Raji (cell line): ENCODE data around the gene KHDC4.

Experiments
- POLR2A ChIP-seq: IDR thresholded peaks from 2 replicates; pipeline ENCODE4 v1.6.1; 2011; ENCODE audit warnings: low read depth, low read length, control low read depth; ENCODE audit not compliant: insufficient read depth

Gene KHDC4

DNA sequence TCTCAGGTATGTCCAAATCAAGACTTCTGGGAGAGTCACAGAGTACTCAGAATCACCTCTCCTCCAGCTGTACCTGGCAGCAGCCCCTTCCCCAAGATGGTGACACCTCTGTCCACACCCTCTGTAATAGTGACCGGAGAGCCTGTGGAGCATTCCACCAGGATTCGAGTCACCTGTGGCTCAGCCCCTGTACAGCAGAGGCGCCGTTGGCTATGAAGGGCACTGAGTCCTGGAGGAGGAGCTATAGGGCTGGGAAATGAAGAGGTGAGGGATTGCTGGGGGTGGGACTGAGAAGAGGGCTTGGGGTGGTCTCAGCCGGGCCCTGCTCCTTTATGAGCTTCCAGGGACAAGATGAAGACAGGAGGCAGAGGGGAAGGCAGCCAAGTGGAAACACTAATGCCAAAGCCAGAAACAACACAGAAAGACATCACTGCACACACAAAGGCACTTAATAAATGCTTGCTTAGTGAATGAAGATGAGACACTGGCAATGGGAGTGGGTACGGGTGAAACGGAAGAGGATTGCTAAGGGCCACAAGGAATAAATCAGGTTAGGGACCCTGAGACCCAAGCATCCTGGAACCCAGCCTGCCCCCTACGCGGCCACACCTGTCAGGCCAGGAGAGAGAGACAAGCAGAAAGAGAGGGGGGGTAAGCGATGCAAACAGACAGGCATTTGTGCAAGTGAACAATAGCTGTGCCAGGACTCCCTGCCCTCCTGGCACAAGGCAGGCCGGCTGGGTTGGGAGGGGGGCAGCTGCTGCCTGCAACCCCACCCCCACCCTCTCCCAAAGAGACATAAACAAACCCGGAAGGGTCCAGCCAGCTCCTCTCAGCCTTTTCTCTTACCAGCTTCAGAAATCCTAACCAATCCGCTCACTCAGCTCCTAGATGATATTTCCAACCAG, 40.2 kb upstream of the KHDC4 start:
- TF ChIP-seq POLR2A = no peak

- TF ChIP-seq POLR2A = no peak
Observed at GRCh38 chr1:155973723-155974122, 39.5 kb upstream of the KHDC4 start.

GRCh38 chr1:155971910-155972809, 37.9 kb upstream of the KHDC4 start:
- TF ChIP-seq POLR2A = no peak

GRCh38 chr1:155970531-155971167, 36.4 kb upstream of the KHDC4 start:
- TF ChIP-seq POLR2A = no peak

GRCh38 chr1:155969377-155969791, 35.2 kb upstream of the KHDC4 start:
- TF ChIP-seq POLR2A = no peak

DNA sequence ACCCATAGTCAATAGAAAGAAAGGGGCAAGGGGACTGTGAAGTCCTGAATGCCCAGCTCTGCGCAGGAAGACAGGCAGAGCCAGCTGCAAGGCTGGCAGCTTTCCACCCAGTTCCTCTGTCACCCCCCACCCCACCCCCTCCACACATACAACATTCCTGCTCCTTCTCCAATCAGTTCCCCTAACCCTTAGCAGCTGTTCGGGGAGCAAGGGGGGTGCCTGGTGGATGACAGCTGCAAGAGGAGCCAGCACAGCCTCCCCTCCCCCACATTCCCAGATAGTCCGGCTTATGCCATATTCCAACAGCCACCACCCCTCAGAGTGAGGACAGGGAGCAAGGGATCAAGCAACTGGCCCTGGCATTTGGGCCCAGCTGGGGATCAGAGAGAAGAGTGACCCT, 34.5 kb upstream of the KHDC4 start:
- no peak for TF ChIP-seq POLR2A

DNA sequence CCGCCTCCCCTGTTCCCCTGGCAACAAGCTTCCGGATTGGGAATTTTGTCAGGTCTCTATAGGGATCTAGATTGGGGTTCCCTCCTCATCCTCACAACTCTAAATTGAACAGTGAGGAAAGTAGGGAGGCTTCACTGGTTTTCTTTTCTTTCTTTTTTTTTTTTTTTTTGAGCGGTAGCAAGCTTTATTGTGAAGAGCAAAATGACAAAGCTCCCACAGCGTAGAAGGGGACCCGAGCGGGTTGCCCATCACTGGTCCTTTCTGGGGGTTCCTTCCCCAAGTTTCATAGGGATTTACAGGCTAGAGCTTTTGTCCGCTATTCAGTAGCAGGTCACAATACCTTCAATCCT, 33.8 kb upstream of the KHDC4 start:
- no peak for TF ChIP-seq POLR2A

GRCh38 chr1:155967341-155968050, 33.3 kb upstream of the KHDC4 start:
- TF ChIP-seq POLR2A = no peak

DNA sequence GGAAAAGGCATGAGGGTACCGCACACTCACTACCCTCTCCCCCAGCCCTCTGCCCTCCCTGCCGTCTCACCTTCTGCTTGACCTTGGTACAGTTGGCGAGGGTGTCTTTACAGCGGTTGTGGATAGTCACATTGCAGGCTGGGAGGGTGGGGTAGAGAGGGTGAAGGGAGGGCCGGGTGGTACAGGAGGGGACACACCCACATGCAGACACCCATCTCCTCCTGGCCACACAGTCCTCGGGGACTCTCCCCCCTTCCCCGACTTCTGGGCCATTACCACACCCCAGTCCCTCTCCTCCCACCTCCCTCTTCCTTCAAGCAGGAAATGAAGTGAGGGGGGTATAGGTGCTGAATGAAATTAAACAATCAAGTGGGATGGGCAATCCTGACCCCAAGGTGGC, 32.5 kb upstream of the KHDC4 start:
- no peak for TF ChIP-seq POLR2A

DNA sequence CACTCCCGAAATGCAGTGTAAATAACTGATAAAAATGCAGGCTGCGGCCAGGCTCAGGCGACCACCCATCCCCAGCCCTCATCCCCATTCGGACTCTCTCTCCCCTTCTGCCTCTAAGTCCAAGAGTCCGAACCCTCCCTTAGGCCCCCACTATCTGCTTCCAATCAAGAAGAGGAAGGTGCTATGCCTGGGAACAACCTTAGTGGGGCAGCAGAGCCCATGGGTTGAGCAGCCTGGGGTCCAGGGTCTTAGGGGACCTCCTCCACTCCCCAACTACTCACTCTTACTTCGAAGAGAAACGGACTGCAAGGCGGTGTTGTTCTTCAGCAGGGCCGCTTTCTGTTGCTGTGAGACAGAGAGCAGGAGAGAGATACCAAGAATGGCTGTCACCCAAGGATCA, 31.9 kb upstream of the KHDC4 start:
- no peak for TF ChIP-seq POLR2A

DNA sequence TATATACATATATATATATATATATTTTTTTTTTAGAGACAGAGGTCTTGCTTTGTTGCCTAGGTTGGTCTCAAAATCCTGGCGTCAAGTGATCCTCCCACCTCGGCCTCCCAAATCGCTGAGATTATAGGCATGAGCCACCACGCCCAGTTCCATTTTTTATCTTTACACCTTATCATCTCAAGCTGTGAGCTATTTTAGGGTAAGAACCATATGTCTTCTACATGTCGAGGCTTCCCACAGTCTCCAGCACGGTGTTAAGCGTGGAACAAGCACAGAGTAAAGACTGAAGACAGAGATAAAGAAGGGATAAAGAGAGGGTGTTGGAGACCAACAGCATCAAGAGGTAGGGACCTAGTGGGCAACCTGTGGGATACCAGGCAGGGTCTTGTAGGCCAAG, 30.0 kb upstream of the KHDC4 start:
- no peak for TF ChIP-seq POLR2A

GRCh38 chr1:155962599-155963211, 28.5 kb upstream of the KHDC4 start:
- TF ChIP-seq POLR2A = no peak

DNA sequence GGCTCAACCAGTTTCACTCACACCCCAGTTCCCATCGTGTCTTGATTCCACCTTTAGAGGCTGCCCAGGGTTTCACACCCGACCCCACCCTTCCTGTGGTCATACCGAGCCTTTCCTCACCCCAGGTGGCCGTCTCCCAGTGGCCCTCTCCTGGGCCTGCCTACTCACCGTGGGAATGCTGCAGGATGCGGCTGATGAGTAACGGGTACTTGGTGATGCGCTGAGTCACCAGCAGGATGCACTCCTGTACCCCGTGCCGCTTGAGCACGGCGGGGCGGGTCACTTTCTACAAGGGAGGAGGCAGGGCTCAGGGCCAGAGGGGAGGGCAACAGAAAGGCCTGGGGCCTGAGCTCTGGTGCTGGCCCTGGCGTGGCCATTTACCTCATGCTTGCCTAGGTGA, 27.7 kb upstream of the KHDC4 start:
- TF ChIP-seq POLR2A = no peak

- no peak for TF ChIP-seq POLR2A
Observed at GRCh38 chr1:155960081-155960745, 26.0 kb upstream of the KHDC4 start.
